Measurements from ENCODE around the gene MAMSTR. TPM values are rescaled to one million over a fixed set of nuclear protein-coding genes. Genes with fewer than 3 reads are reported as not detected.
A peak's percentile ranks its signal among the peaks of the same experiment; 100 is the strongest.

MAMSTR gene
- total and polyA plus RNA-seq, 9 of the 15 experiments (the other 6 are each of a cell fraction or from before 2014, with no cell fraction given) = 0.08 to 1.00 (median 0.40) TPM; not detected in 1

GRCh38 chr19:48746738-48747575, 27.4 kb upstream of the MAMSTR start, which contains the start of gene IZUMO1 (continued):
- TF ChIP-seq HBP1 (CRISPR knock-in tag; IDR thresholded peaks at IDR 0.05) (no peak), ZC3H8 (IDR thresholded peaks at IDR 0.05) (no peak), ZNF830 (CRISPR knock-in tag; IDR thresholded peaks at IDR 0.05) (no peak), MBD1 (CRISPR knock-in tag; IDR thresholded peaks at IDR 0.05) (peak; percentile 67; the same call in 1 of the 2 replicates), MED1 (CRISPR knock-in tag; IDR thresholded peaks at IDR 0.05; ENCODE audit: borderline replicate concordance) (no peak), ZNF764 (CRISPR knock-in tag; IDR thresholded peaks at IDR 0.05; ENCODE audit: low read depth) (no peak), SIRT6 (IDR thresholded peaks at IDR 0.05; ENCODE audit: low read depth, low read length) (no peak), CREB1 (IDR thresholded peaks at IDR 0.05) (peak; percentile 65; the same call in 1 of the 2 replicates), CREB1 (CRISPR knock-in tag; IDR thresholded peaks at IDR 0.05) (peak; percentile 86), ZNF133 (CRISPR knock-in tag; IDR thresholded peaks at IDR 0.05) (no peak), ZKSCAN8 (CRISPR knock-in tag; IDR thresholded peaks at IDR 0.05) (0 out of 2 replicates have a peak, but pooled peaks have one; percentile 41), MYBL2 (IDR thresholded peaks at IDR 0.05; ENCODE audit: low read depth) (no peak), MYBL2 (CRISPR knock-in tag; IDR thresholded peaks at IDR 0.05; ENCODE audit: borderline replicate concordance) (no peak), IRF2 (CRISPR knock-in tag; IDR thresholded peaks at IDR 0.05) (no peak), ATF1 (CRISPR knock-in tag; IDR thresholded peaks at IDR 0.05) (peak; percentile 69), ATF1 (tag; IDR thresholded peaks at IDR 0.05) (peak; percentile 97), SOX6 (IDR thresholded peaks at IDR 0.05) (no peak; the same call in 1 of the 2 replicates), ZNF766 (CRISPR knock-in tag; conservative IDR thresholded peaks at IDR 0.05) (peak; percentile 95), TRIM25 (IDR thresholded peaks at IDR 0.05; ENCODE audit: borderline replicate concordance) (no peak; the same call in 1 of the 2 replicates), POU5F1 (IDR thresholded peaks at IDR 0.05; ENCODE audit: borderline replicate concordance, low read depth, low read length, partially characterized antibody) (peak; percentile 51)
- TF ChIP-seq, protein P1, sequence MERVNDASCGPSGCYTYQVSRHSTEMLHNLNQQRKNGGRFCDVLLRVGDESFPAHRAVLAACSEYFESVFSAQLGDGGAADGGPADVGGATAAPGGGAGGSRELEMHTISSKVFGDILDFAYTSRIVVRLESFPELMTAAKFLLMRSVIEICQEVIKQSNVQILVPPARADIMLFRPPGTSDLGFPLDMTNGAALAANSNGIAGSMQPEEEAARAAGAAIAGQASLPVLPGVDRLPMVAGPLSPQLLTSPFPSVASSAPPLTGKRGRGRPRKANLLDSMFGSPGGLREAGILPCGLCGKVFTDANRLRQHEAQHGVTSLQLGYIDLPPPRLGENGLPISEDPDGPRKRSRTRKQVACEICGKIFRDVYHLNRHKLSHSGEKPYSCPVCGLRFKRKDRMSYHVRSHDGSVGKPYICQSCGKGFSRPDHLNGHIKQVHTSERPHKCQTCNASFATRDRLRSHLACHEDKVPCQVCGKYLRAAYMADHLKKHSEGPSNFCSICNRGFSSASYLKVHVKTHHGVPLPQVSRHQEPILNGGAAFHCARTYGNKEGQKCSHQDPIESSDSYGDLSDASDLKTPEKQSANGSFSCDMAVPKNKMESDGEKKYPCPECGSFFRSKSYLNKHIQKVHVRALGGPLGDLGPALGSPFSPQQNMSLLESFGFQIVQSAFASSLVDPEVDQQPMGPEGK (CRISPR knock-in tag; IDR thresholded peaks at IDR 0.05; ENCODE audit: borderline replicate concordance) = no peak

All from K562 (cell line).